ENCODE measurements around the gene NELFE.

DNA sequence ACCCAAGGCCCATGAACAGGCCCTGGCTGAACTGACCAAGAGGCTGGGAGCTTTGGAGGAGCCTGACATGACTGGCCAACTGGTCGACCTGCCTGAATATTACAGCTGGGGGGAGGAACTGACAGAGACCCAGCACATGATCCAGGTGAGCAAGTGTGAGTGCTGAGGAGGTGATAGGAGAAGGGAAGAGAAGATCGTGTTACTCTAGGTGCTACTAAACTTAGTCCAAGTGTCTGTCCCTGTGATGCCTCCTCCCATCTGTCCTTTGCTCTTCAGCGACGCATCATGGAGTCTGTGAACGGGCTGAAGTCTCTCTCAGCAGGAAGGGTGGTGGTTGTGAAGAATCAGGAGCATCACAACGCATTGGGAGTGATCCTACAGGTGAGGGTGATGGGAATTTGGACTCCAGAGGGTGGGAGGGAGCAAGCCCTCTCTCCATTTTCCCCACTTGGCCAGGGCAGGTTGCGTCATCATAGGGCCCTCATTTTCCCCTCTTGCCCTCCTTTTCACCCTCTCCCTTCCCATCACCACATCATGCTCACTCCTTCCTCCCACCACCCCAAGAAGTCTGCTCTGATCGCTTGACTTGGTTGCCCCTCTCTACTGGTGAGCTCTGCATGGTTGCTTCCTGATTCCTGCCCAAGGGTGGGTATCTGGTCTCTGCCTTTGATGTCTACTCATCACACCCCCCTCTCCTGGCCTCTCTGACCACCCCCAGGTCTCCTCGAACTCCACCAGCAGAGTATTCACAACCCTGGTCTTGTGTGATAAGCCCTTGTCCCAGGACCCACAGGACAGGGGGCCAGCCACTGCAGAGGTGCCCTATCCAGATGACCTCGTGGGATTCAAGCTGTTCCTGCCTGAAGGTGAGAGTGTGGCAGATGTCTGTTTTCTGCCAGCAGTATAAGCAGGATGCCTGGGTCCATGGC lies 8.5 kb upstream of the NELFE start:
- TF ChIP-seq, protein P1, sequence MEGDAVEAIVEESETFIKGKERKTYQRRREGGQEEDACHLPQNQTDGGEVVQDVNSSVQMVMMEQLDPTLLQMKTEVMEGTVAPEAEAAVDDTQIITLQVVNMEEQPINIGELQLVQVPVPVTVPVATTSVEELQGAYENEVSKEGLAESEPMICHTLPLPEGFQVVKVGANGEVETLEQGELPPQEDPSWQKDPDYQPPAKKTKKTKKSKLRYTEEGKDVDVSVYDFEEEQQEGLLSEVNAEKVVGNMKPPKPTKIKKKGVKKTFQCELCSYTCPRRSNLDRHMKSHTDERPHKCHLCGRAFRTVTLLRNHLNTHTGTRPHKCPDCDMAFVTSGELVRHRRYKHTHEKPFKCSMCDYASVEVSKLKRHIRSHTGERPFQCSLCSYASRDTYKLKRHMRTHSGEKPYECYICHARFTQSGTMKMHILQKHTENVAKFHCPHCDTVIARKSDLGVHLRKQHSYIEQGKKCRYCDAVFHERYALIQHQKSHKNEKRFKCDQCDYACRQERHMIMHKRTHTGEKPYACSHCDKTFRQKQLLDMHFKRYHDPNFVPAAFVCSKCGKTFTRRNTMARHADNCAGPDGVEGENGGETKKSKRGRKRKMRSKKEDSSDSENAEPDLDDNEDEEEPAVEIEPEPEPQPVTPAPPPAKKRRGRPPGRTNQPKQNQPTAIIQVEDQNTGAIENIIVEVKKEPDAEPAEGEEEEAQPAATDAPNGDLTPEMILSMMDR (IDR thresholded peaks at IDR 0.05) = no peak
- TF ChIP-seq POLR2A (IDR thresholded peaks at IDR 0.05) = no peak
